Left lung (tissue), 14 donors: Measurements from ENCODE around the gene GPRASP2. TPM values are rescaled to one million over a fixed set of nuclear protein-coding genes. Genes with fewer than 3 reads are reported as not detected.
"Not testable (repeated sequence)": the region's sequence is repeated elsewhere in the genome, so short reads cannot be mapped to it uniquely, and the experiment has no call there.

Experiments used
- ATAC-seq: fragments of 200-7000 bp; cut with Tn5 transposase; one replicate; pipeline ENCODE4 v1.9.1; 2020; ENCODE audit warnings: moderate library complexity
- DNase-seq, 4 donors: peaks; one replicate each; pipeline ENCODE4 v3.0.0-alpha.2; 2013 to 2020
- H3K27ac ChIP-seq, 2 donors: fragments of 200-600 bp; sonication (generic) in 1 of 2; one replicate each; pipeline versions ENCODE4 v1.5.0 to v1.8.0; 2020 to 2021
- H3K27me3 ChIP-seq, 2 donors: fragments of 200-600 bp; sonication (generic) in 1 of 2; one replicate each; pipeline versions ENCODE4 v1.5.0 to v1.8.0; 2020 to 2021
- H3K36me3 ChIP-seq, 2 donors: fragments of 200-600 bp; sonication (generic) in 1 of 2; one replicate each; pipeline versions ENCODE4 v1.5.0 to v1.8.0; 2020 to 2021
- H3K4me1 ChIP-seq, 2 donors: fragments of 200-600 bp; one replicate each; pipeline ENCODE4 v1.8.0; 2021
- H3K4me3 ChIP-seq, 2 donors: fragments of 200-600 bp; sonication (generic) in 1 of 2; one replicate each; pipeline versions ENCODE4 v1.5.0 to v1.8.0; 2020 to 2021; ENCODE audit warnings: mild to moderate bottlenecking in 1 of 2
- H3K9me3 ChIP-seq, 2 donors: fragments of 200-600 bp; sonication (generic) in 1 of 2; one replicate each; pipeline versions ENCODE4 v1.5.0 to v1.8.0; 2020 to 2021
- intact Hi-C, 2 donors: fragments of 100-400 bp; cut with DNase I; formaldehyde crosslinking; loops; one replicate each; pipeline versions ENCODE4 v1.11.2 to v1.14.2; 2022
- long read RNA-seq, 12 donors: library from polyadenylated mRNA in 2 of 12; unstranded in 2 of 12; transcript quantifications; one replicate each; pipeline ENCODE4 v2.0.0 and lab custom pipeline, GENCODE V29; 2019 to 2026
- polyA plus RNA-seq, 6 donors: library from polyadenylated mRNA; unstranded; fragments of 120-200 nt; gene quantifications; one replicate each; pipeline ENCODE4 v1.2.1, GENCODE V29; 2013; ENCODE audit not compliant: insufficient read length in 6 of 6
- total RNA-seq, 2 donors: library from RNA; stranded (reverse); fragmentation: NEBNext Ultra II Directional; extraction: Animal tissue kit (Norgen Biotek cat#: 25700); gene quantifications; one replicate each; pipeline ENCODE4 v1.2.1, GENCODE V29; 2021
- TF ChIP-seq, protein P1 (sequence below), 2 donors: fragments of 200-600 bp; sonication (generic) in 1 of 2; IDR thresholded peaks; one replicate each; pipeline versions ENCODE4 v1.5.0 to v1.8.0; 2021; ENCODE audit warnings: antibody characterized with exemption in 2 of 2
- donor health status: DM: no; HTN: yes; CAD: no.
- donor health status: DM: no; HTN: no; CAD: no.

GPRASP2 gene
- total RNA-seq (10 to 100 TPM in 1 of 2 donors, 1 to 10 TPM in 1; 5.0 to 10.3 TPM), polyA plus RNA-seq (10 to 100 TPM; 33.8 to 37.9 (median 34.6) TPM)
- long read RNA-seq, donor 1, partial matches to known transcripts, result 0 of 4 reads
- long read RNA-seq, donor 1, other reads (novel, unspliced or antisense), result 0 of 4 reads
- long read RNA-seq, donor 2, transcript GPRASP2-202 (5 exons, 581 nt), result major isoform, 9 of 10 reads
- long read RNA-seq, donor 2, partial matches to known transcripts, result 0 of 10 reads
- long read RNA-seq, donor 2, other reads (novel, unspliced or antisense), result 0 of 10 reads
- long read RNA-seq, donor 3, transcript GPRASP2-202 (5 exons, 581 nt), result major isoform, 5 of 7 reads
- long read RNA-seq, donor 3, partial matches to known transcripts, result 0 of 7 reads
- long read RNA-seq, donor 3, other reads (novel, unspliced or antisense), result 0 of 7 reads
- long read RNA-seq, donor 4, partial matches to known transcripts, result 0 of 2 reads
- long read RNA-seq, donor 4, other reads (novel, unspliced or antisense), result 1 of 2 reads
- long read RNA-seq, donor 5, transcript GPRASP2-202 (5 exons, 581 nt), result major isoform, 7 of 7 reads
- long read RNA-seq, donor 5, partial matches to known transcripts, result 0 of 7 reads
- long read RNA-seq, donor 5, other reads (novel, unspliced or antisense), result 0 of 7 reads
- long read RNA-seq, donor 6, partial matches to known transcripts, result 0 of 4 reads
- long read RNA-seq, donor 6, other reads (novel, unspliced or antisense), result 0 of 4 reads
- long read RNA-seq, donor 7, partial matches to known transcripts, result 0 of 3 reads
- long read RNA-seq, donor 7, other reads (novel, unspliced or antisense), result 0 of 3 reads
- long read RNA-seq, donor 8, partial matches to known transcripts, result 0 of 5 reads
- long read RNA-seq, donor 8, other reads (novel, unspliced or antisense), result 0 of 5 reads
- long read RNA-seq, donor 9, result 0 reads
- long read RNA-seq, donor 10, result 0 reads
- long read RNA-seq, donor 11, transcript GPRASP2-202 (5 exons, 581 nt), result major isoform, 8 of 12 reads
- long read RNA-seq, donor 11, partial matches to known transcripts, result 0 of 12 reads
- long read RNA-seq, donor 11, other reads (novel, unspliced or antisense), result 0 of 12 reads
- long read RNA-seq, donor 12, partial matches to known transcripts, result 0 of 1 reads
- long read RNA-seq, donor 12, other reads (novel, unspliced or antisense), result 0 of 1 reads

- Histone ChIP-seq H3K4me1 (peaks cover 0 to 5% of the 10 kb centered on the region in 2 donors), H3K36me3 (no peaks in the 10 kb centered on the region), H3K27me3 (peaks cover 0 to 23% of the 10 kb centered on the region in 2 donors), H3K27ac (peak within 1 kb of the TSS; percentile 65 to 67), H3K9me3 (no peaks in the 10 kb centered on the region), H3K4me3 (peak within 1 kb of the TSS; percentile 43 to 47)
- TF ChIP-seq, protein P1, sequence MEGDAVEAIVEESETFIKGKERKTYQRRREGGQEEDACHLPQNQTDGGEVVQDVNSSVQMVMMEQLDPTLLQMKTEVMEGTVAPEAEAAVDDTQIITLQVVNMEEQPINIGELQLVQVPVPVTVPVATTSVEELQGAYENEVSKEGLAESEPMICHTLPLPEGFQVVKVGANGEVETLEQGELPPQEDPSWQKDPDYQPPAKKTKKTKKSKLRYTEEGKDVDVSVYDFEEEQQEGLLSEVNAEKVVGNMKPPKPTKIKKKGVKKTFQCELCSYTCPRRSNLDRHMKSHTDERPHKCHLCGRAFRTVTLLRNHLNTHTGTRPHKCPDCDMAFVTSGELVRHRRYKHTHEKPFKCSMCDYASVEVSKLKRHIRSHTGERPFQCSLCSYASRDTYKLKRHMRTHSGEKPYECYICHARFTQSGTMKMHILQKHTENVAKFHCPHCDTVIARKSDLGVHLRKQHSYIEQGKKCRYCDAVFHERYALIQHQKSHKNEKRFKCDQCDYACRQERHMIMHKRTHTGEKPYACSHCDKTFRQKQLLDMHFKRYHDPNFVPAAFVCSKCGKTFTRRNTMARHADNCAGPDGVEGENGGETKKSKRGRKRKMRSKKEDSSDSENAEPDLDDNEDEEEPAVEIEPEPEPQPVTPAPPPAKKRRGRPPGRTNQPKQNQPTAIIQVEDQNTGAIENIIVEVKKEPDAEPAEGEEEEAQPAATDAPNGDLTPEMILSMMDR (IDR thresholded peaks at IDR 0.05), result no peak
- DNase-seq (peak; percentile 38 to 85 (median 56)), ATAC-seq (peak; percentile 91)
- intact Hi-C loops, result no loop called here
Observed at GRCh38 chrX:102712216-102712966, at the start of gene GPRASP2. Gene GPRASP2 (plus strand): TSS chrX:102712448. CDS start chrX:102714870, 2,422 bp downstream.

GRCh38 chrX:102663820-102664219 is 48.4 kb upstream of the GPRASP2 start:
- ATAC-seq, H3K9me3 ChIP-seq, H3K4me1 ChIP-seq: not testable (repeated sequence)

DNA sequence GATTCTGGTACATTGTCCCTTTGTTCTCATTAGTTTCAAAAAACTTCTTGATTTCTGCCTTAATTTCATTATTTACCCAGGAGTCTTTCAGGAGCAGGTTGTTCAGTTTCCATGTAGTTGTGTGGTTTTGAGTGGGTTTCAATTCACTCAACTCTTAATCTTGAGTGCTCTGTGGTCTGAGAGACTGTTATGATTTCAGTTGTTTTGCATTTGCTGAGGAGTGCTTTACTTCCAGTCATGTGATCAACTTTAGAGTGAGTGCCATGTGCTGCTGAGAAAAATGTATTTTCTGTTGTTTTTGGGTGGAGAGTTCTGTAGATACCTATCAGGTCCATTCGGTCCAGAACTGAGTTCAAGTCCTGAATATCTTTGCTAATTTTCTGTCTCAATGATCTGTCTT is 45.2 kb upstream of the GPRASP2 start:
- DNase-seq, H3K4me1 ChIP-seq, H3K27ac ChIP-seq, intact Hi-C loops, H3K36me3 ChIP-seq, H3K4me3 ChIP-seq, H3K27me3 ChIP-seq, H3K9me3 ChIP-seq, ATAC-seq: not testable (repeated sequence)

More at GRCh38 chrX:102663820-102664219, 48.4 kb upstream of the GPRASP2 start:
- intact Hi-C loops, H3K36me3 ChIP-seq, H3K27me3 ChIP-seq, H3K27ac ChIP-seq, DNase-seq, H3K4me3 ChIP-seq: not testable (repeated sequence)

DNA sequence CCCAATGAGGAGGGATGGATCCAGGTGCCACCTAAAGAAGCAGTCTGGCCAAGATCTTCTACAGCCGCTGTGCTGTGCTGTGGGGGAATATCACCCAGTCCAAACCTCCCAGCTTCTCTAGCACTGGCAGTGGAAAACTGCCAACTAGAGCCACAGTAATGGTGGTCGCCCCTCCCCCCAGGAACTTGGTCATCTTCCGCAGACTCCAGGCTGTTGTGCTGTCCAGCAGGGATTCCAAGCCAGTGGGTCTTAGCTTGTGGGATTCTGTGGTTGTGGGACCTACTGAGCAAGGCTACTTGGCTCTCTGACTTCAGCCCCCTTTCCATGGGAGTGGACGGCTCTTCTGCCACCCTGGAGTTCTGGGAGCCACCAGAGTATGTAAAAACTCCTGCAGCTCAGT is 42.7 kb upstream of the GPRASP2 start:
- TF ChIP-seq, protein P1 (IDR thresholded peaks at IDR 0.05), result no peak
- ATAC-seq, result no peak
- H3K4me3 ChIP-seq, result no peak overlapping the region
- no peak overlapping the region for H3K27ac ChIP-seq
- H3K9me3 ChIP-seq, result no peaks in the 10 kb centered on the region
- intact Hi-C loops, result no loop called here
- DNase-seq, result no peak
- no peaks in the 10 kb centered on the region for H3K36me3 ChIP-seq
- H3K4me1 ChIP-seq, result no peaks in the 10 kb centered on the region
- H3K27me3 ChIP-seq, result no peaks in the 10 kb centered on the region

DNA sequence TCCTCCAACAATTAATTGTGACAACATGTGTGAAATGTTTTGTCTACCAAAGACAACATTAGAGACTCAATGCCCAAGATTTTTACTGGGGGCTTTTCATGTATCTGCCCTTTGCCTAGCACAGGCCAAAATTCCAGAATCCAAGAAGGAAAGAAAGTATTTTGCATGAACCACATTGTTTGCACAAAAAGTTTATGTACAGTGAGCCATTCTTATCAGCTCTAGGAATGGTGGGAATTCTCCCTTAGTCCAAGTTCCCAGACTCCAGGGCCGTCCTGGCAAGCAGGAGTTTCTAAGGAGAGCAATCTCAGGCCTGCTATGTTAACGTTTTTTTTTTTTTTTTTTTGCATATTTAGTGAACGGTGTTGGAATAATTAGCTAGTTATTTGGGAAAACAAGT is 39.4 kb upstream of the GPRASP2 start:
- H3K27ac ChIP-seq, result no peak overlapping the region
- no peak overlapping the region for H3K4me3 ChIP-seq
- no peaks in the 10 kb centered on the region for H3K9me3 ChIP-seq
- ATAC-seq (no peak), DNase-seq (no peak)
- H3K36me3 ChIP-seq, result no peaks in the 10 kb centered on the region
- TF ChIP-seq, protein P1 (IDR thresholded peaks at IDR 0.05), result no peak
- no peaks in the 10 kb centered on the region for H3K4me1 ChIP-seq
- H3K27me3 ChIP-seq, result no peaks in the 10 kb centered on the region
- intact Hi-C loops, result no loop called here

DNA sequence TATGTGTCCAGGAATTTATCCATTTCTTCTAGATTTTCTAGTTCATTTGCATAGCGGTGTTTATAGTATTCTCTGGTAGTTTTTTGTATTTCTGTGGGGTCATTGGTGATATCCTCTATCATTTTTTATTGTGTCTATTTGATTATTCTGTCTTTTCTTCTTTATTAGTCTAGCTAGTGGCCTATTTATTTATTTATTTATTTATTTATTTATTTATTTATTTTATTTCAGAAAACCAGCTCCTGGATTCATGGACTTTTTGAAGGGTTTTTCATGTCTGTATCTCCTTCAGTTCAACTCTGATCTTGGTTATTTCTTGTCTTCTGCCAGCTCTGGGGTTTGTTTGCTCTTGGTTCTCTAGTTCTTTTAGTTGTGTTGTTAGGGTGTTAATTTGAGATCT is 34.8 kb upstream of the GPRASP2 start:
- H3K36me3 ChIP-seq, H3K4me3 ChIP-seq, H3K27me3 ChIP-seq, H3K27ac ChIP-seq, H3K9me3 ChIP-seq, ATAC-seq, H3K4me1 ChIP-seq, intact Hi-C loops, DNase-seq: not testable (repeated sequence)
